ES-I3 (cell line): ENCODE measurements around the gene WDFY2.

Experiments
- H3K36me3 ChIP-seq: 2 replicates; pipeline ENCODE4 v1.6.1; 2013; ENCODE audit warnings: mild to moderate bottlenecking, low read length, control low read depth, moderate library complexity; ENCODE audit not compliant: insufficient read depth
- H3K4me1 ChIP-seq: 2 replicates; pipeline ENCODE4 v1.6.1; 2013; ENCODE audit warnings: mild to moderate bottlenecking, control low read depth, low read length; ENCODE audit not compliant: insufficient read depth
- H3K9ac ChIP-seq: 2 replicates; pipeline ENCODE4 v1.6.1; 2013; ENCODE audit warnings: low read depth, mild to moderate bottlenecking, low read length, moderate library complexity
- H3K9me3 ChIP-seq: 2 replicates; pipeline ENCODE4 v1.6.1; 2013; ENCODE audit warnings: mild to moderate bottlenecking, low read length, moderate library complexity; ENCODE audit not compliant: control insufficient read depth, insufficient read depth

Gene WDFY2

DNA sequence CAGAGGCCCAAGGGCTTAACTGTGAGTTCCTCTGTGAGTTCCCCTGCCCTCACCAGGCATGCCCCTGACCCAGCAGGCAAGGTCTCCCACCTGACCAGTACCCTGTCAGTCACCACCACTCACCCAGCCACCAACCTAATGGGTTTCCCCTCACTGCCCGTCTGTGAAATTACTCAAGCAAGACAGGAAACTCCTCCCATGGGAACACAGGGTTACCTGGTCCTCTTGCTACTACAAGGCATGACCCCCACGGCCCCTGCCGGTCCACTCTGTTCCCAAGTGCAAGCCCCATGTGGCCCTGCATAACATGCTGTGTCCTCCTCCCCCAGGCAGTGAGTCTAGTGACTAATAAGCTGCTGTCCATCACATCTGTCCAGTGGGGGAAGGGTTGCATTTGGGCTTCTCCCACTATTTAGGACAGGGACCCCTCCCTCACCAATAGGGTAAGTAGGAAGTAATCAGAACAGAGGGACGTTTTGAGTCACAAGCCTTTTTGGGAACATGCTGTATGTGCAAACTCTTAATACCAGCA, 227.7 kb downstream of the WDFY2 start:
- Histone ChIP-seq H3K9me3 (no peaks in the 10 kb centered on the region), H3K36me3 (no peaks in the 10 kb centered on the region), H3K4me1 (peaks cover 11% of the 10 kb centered on the region; the same call in 1 of the 2 replicates), H3K9ac (no peak overlapping the region)

- no peaks in the 10 kb centered on the region for H3K9me3 ChIP-seq
- H3K4me1 ChIP-seq, result peaks cover 19% of the 10 kb centered on the region; the same call in 1 of the 2 replicates
- no peaks in the 10 kb centered on the region for H3K36me3 ChIP-seq
- H3K9ac ChIP-seq, result no peak overlapping the region
Observed at GRCh38 chr13:51814071-51814470, 229.8 kb downstream of the WDFY2 start.

GRCh38 chr13:51814825-51815650, 230.8 kb downstream of the WDFY2 start:
- no peaks in the 10 kb centered on the region for H3K36me3 ChIP-seq
- H3K4me1 ChIP-seq, result peaks cover 24% of the 10 kb centered on the region; the same call in 1 of the 2 replicates
- peak overlapping the region; percentile 2; the same call in 1 of the 2 replicates for H3K9ac ChIP-seq
- H3K9me3 ChIP-seq, result no peaks in the 10 kb centered on the region

GRCh38 chr13:51815848-51816247, 231.6 kb downstream of the WDFY2 start:
- Histone ChIP-seq H3K36me3 (no peaks in the 10 kb centered on the region), H3K9ac (no peak overlapping the region), H3K9me3 (no peaks in the 10 kb centered on the region), H3K4me1 (peaks cover 24% of the 10 kb centered on the region; the same call in 1 of the 2 replicates)

DNA sequence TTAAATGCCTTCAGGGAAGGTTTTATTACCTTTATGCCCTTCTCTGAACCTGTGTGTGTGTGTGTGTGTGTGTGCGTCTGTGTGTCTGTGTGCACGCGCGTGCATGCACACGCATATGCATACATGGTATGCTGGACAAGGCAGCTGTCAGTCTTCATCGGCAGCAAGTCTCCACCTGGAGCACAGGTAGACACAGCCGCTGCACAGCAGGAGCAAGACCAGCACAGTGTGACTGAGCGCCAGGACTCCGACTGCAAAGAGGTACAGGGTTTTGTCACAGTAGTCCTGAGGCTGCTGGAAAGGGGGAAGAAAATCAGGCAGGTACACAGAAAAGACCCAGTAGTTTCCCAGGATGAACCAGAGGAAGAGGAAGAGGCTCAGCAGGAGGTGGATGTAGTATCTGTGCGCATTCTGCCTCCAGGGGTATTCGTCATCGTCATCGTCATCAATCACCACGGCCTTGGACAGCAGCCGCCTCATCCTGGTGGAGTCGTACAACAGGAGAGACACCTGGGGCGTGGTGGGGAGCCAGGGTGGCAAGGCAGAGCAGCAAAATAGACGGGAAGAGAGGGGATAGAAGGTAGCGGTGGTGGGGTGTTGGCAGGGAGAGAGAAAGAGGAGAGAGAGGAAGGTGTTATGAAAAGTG, 232.5 kb downstream of the WDFY2 start:
- Histone ChIP-seq H3K9me3 (no peaks in the 10 kb centered on the region), H3K9ac (no peak overlapping the region), H3K36me3 (no peaks in the 10 kb centered on the region), H3K4me1 (peaks cover 24% of the 10 kb centered on the region; the same call in 1 of the 2 replicates)
